ENCODE measurements around the gene ATRAID.
A peak's percentile ranks its signal among the peaks of the same experiment; 100 is the strongest.

ATRAID gene

GRCh38 chr2:27251766-27252165 lies 39.9 kb downstream of the ATRAID start:
- DNase-seq, result no peak

GRCh38 chr2:27255187-27255586 lies 43.3 kb downstream of the ATRAID start:
- DNase-seq, result no peak

GRCh38 chr2:27255660-27256059 lies 43.8 kb downstream of the ATRAID start:
- no peak for DNase-seq

GRCh38 chr2:27256855-27257454 lies 45.1 kb downstream of the ATRAID start:
- DNase-seq, result no peak

GRCh38 chr2:27258051-27258450 lies 46.2 kb downstream of the ATRAID start:
- DNase-seq, result no peak

- no peak for DNase-seq
Measured at GRCh38 chr2:27261241-27261925, 49.5 kb downstream of the ATRAID start.

- DNase-seq, result no peak
Measured at GRCh38 chr2:27261926-27262298, 50.1 kb downstream of the ATRAID start.

GRCh38 chr2:27262379-27263286 lies 50.8 kb downstream of the ATRAID start, which contains the start of gene SLC30A3:
Gene SLC30A3, minus strand, starts transcription at chr2:27263047. Its CDS starts 141 bp downstream, at chr2:27262906.
- peak; percentile 63 for DNase-seq

- DNase-seq, result no peak
Measured at GRCh38 chr2:27263287-27264252, 51.7 kb downstream of the ATRAID start.

- peak; percentile 6 for DNase-seq
Measured at GRCh38 chr2:27264253-27264752, 52.5 kb downstream of the ATRAID start.

- DNase-seq, result peak; percentile 62
Measured at GRCh38 chr2:27264753-27265535, 53.1 kb downstream of the ATRAID start.

GRCh38 chr2:27265536-27265870 lies 53.7 kb downstream of the ATRAID start:
- no peak for DNase-seq
